ENCODE data around the gene RAP1GAP. TPM values are rescaled to one million over a fixed set of nuclear protein-coding genes. Genes with fewer than 3 reads are reported as not detected.

Gene RAP1GAP
- total RNA-seq, 1 experiment from 2014 or later, result 1.1 TPM

DNA sequence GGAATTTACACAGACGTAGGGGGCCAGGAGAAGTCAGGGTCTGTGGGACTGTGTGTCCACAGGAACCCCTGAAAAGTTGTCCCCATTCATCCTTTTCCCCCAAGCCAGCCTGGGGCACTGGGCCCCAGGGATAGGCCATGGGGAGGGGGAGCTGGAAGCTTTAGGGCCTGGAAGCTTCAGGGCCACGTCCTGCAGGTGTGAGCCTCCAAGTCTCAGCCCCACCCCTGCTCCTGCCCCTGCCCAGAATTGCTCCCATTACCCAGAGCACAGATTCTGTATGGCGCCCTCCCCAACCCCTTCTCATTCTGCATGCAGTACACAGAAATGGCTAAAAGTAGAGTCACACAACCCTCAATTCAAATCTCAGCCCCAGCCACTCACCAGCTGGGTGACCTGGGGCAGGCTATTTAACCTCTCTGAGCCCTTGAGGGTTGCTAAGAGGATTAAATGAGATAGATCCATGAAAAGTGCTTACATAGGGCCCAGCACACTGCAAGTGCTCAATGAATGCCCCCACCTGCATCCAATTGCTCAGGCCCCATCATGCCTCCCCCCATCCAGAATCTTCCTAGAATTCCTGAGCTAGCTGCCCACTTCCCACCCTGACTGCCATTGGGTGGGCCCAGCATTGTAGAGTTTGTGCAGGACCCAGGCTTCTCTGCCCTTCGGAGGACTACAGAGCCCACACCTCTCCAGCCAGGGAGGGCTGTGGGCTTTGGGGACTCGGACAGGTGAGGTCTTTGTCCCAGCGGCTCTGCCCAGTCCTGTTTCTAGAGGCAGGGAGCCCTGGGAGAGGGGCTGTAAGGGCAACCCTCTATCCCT is 6.5 kb downstream of the RAP1GAP start:
- DNase-seq (ENCODE audit: low read depth), result no peak

DNA sequence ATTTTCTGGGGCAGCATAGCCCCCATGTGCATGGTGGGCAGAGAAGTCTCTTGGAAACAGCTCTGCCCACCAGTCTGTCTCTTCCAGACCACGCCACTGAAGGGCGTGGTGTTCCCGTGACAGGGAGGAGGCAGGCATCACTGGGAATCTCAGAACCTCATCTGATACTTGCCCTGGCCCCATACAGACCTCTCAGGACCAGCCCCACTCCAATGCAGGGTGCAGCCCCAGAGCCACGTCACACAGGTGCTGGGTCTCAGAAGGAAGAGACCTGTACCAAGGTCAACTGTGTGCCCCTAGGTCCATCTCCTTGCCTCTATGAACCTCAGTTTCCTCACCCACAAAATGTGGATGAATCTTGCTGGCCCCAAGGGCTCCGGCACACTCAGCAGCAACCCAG is 7.3 kb downstream of the RAP1GAP start:
- no peak for DNase-seq (ENCODE audit: low read depth)

DNA sequence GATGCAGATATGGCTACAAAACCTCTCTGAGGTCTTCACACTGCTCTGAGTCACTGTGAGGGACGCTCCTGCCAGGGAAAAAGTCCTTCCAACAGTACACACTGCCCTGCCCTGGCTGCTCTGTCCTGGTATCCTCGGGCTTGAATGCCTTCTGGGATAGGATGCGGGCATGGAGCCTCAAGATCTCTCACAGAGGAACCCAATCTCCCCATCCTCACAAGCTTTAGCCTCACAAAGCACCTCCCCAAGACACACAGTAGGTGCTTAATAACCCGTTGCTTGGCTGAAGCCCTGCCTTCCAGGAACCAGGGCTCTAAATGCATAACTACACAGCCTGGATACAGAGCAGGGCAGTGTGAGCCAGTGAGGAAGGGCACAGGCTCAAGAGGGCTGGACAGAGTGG is 9.2 kb downstream of the RAP1GAP start:
- DNase-seq (ENCODE audit: low read depth), result no peak

DNA sequence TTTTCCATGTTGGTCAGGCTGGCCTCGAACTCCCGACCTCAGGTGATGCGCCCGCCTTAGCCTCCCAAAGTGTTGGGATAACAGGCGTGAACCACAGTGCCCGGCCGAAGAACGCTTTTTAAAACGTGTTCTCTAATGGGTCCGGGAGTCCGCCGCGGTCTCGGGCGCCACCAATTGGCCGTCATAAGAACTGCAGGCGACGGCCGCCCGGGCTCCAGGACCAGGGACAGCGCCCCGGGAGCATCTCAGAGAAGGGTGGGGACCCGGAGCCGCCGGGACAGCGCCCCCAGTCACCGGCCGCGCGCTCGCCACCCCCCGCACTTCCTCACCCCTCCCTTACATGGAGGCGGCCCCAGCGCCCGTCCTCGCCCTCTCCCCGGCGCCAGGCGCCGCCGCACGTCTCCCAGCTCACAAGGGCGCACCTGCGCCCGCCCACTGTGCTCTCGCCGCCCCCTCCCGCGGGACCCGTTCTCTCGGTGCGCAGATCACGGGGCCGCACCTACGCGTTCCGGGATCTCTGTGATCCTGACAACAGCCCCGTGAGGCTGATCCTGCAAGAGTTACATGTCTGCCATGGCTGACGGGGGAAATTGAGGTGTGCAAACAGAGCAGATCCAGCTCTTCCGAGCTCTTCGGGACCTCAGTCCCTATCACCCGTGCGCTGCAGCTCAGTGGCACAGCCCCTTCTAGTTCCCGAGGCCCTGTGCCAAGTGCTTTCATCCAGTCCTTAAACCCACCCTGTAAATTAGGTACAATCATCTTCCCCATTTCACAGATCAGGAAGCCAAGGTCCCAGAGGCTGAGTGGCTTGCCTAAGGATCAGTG is 9.8 kb downstream of the RAP1GAP start:
- peak; percentile 55 for DNase-seq (ENCODE audit: low read depth)

DNA sequence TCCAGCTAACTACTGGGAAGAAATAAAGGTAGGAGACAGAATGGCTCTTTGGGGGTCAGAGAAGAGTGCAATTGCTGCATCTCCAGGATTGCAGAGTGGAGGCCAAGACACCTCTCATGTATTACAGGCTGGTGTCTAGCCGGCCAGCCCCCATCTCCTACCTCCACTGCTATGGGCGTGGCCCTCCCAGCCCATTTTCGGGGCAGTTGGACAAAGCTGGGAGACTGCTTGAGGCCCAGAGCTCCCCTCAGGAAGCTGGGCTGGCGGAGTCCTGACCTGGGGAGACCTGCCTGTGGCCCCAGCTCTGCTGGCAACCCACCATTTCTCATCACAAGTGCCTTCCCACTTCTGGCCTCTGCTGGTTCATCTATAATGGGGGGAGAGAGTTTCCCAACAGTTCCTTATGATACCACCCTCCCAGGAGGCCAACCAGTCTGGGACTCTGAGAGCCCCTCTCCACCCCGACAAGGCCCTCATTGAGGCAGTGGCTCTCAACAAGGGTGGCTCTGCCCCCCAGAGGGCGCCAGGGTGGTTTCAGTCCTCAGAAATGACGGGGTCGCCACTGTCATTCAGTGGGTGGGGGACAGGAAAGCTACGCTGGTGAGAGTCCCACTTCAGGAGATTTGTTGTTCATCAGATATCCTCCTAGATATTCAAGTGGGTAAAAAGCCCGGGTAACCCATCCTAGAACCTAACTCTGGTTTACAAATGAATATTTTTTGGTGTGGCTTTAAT is 11.5 kb downstream of the RAP1GAP start:
- no peak for DNase-seq (ENCODE audit: low read depth)

DNA sequence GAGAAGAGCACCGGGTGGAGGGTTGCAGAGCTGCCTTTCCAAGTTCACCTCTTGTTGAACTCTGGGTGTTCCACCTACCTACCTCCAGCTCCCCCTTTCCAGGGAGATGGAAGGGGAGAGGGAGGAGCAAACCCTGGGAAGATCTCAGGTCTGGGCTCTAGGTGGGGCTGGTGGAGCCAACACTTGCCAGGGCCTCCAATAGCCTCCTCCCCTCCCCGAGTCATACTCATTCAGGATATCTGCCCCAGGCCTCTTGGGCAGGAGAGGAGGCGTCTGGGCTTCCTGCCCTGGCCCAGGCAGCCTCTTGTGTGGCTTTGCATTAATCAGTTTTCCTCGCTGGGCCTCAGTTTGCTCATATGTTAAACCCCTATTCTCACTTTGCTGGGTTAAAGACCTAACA is 13.4 kb downstream of the RAP1GAP start:
- DNase-seq (ENCODE audit: low read depth), result peak; percentile 73

DNA sequence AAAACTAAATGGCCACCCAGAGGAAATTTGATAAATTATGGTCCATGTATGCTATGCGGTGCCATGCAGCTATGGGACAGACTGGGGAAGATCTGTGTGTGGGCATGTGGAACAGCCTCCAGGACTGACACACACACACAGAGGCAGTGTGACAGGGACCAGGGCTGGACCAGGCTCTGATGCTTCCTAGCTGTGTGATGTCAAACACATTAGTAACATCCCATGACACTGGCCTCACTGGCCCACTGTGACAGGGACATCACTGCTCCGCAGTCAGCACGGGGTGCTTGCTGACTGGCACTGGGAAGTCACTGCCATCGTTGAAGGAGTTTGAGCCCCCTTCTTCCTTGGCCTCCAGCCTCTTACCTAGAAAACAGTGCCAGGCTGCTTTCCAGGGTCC is 13.9 kb downstream of the RAP1GAP start:
- no peak for DNase-seq (ENCODE audit: low read depth)

DNA sequence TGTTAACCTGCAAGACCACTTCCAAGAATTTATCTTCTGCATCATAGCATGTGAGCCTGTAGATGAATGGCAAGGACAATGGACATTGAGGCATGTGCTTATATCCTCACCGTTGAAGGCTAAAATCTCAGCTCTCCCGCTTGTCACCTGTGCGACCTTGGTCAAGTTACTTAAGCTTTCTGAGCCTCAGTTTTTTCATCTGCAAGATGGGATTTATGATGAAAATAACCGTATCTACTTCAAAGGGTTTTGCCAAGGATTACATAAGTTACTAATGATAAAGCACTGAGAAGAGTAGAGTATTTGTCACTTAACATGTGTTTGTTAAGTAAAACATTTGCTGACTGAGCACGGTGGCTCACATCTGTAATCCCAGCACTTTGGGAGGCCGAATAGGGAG is 14.9 kb downstream of the RAP1GAP start:
- no peak for DNase-seq (ENCODE audit: low read depth)

DNA sequence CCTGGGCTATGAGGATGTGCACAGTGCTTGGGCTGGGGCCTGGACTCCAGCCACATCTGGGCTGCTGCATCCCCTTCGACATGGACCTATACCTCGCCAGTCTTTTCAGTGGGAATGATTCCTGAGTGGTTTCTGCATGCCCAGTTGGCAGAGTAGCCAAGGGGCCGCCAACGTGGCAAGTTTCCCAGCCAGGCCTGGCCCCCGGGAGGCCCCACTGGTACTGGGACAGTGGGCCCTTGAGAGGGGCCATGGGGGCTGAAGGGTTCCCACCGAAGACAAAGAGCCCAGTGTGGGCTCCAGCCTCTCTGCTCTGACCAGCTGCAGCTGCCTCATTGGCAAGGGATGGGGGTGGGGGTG is 15.4 kb downstream of the RAP1GAP start:
- DNase-seq (ENCODE audit: low read depth), result no peak

DNA sequence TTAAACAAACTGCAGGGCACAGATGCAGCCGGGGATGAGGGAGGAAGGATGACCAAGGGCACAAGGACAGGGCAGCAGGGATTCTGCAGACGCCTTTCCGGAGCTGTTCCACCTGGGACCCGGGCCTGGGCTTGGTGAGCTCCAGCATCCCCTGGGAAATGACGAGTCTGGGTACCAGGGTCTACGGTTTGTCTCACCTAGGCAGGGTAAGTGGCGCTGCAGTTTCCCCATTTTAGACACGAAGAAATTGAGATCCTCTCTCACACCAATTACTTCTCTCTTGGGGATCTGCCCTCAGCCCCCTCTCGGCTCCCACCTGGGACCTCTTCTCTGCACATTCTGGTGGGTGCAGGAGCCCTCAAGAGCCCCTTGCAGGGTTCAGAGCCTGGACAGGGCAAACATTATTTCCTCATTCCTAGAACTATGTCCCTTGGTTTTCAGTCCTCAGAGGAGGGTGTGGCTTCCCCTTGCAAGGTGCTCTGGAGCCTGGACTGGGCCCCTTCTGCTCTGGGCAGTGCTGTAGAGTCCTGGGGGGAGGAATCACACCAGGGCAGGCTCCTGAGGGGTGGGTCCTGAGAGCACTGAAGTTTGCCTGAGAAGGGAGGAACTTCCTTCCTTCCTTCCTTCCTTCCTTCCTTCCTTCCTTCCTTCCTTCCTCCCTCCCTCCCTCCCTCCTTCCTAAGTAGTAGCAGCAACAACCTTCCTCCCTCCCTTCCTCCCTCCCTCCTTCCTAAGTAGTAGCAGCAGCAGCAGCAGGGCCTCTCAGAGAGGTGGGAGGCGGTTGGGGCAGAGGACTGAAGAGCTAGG is 16.0 kb downstream of the RAP1GAP start:
- DNase-seq (ENCODE audit: low read depth), result no peak

DNA sequence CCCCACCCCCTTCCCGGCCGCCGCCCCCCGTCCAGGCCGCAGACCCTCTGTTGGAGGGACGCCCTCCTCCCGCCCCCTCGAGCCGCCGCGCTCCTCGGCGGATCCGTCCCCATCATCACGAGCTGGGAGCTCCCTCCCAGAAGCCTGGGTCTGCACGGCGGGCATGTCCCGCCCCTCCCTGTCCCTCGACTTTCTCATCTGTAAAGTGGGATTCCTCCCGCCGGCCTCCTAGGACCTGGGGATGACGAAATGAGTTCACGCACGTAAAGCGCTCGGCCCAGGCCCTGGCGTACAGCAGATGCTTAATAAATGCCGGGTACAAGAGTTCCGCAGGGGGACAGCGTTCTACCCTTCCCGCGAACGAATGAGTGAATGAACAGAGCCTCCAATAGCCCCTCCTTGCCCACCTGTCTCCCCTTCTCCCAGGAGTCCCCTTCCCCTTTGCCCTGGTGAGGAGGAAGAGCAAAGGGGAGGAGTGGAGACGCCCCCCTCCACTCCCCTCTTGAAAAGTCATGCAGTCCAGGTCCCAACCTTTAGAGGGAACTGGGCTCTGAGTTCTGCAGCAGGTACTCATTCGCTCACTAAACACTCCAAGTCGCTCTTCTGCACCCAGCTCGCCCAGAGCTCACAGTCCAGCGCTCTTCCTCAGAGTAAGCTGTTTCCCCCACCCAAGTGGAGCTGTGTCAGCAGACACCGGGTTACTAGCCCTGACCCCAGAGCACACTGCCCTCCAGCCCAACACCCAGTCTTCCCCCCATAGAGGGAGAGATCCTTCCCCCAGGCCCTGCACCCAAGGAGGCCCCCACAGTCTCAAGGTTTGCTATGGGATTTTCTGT is 16.8 kb downstream of the RAP1GAP start:
- DNase-seq (ENCODE audit: low read depth), result no peak

DNA sequence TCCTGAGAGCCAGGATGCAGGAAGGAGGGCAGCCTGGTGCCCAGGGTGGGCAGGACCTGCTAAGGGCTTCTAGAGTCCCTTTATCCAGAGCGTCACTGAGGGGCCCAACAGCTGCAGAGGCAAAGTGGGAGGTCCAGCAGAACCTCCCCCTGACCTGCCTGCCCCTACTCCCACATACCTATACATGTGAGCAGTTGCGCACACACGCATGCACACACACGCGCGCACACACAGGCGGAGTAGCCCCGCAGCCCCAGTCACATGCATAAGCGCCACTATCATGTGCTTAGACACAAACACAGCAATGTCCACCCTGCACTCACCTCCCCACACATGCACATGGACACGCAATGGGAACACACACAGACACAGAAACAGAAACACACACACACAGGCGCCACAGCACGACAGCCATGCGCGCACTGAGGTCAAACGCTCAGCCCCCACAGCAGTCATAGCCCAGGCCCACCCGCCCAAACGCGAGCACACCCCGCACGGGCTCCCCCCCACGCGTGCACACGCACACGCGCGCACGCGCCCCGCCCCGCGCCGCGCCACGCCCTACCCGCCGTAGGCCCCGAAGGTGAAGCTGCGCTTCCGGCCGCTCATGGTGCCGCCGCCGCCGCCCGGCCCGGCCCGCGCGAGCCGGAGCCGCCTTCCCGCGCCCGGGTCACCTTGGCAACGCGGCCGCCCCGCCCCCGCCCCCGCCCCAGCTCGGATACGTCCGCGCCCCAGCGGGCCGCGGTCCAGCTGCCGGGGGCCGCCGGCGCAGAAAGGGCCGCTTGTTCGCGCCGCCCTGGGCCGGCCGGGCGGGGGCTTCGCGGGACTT is 17.7 kb downstream of the RAP1GAP start:
- no peak for DNase-seq (ENCODE audit: low read depth)

DNA sequence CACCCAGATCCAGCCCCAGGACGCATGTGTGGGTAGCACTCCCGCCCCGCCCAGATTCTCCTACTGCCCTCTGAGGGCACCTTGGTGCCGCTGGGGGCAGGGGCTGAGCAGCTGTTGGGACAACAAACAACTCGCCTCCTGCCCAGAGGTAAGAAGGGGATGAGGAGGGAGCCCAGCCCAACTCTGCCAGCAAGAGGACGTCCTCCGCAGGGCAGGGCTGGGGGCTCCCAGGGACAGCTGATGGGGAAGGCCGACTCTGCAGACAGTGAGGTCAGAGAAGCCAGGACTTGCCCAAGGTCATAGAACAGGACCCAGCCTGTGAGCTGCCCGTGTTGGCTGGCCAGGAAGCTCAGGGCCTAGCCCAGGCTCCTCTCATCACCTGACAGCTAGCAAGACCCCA is 18.8 kb downstream of the RAP1GAP start:
- DNase-seq (ENCODE audit: low read depth), result no peak

DNA sequence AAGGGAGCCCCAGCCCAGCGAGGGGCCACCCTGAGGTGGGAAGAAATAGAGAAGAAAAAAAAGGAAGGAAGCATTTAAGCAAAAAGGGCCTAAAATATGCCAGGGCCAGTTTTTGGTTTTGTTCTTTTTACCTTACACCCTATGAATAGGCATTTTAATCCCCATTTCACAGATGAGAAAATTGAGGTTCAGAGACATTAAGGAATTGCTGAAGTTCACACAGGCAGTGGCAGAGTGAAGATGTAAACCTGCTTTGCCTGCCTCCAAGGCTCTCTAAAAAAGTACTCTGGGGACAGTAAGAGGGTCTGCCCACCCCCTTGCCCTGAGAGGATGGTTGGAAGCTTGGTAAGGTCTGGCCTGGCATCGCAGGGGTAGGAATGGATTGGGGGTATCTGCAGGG is 19.8 kb downstream of the RAP1GAP start:
- DNase-seq (ENCODE audit: low read depth), result no peak

DNA sequence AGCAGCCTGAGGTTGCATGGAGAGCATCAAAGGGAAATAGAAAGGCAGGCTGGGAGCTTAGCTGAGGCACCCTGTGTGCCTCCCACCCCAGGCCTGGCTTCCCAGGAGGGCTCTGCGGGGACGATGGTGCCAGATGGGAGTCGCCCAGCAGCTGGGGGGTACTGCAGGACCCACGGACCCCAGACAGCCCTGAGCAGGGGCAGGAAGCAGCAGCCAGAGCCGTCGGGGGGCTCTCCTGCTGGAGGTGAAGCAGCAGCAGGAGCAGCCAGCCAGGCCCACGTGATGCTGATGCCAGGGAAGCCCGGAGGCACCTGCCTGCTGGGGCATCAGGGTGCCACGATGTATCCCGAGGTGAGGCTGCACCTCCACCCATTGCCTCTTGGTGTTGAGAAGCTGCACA is 20.4 kb downstream of the RAP1GAP start:
- no peak for DNase-seq (ENCODE audit: low read depth)

DNA sequence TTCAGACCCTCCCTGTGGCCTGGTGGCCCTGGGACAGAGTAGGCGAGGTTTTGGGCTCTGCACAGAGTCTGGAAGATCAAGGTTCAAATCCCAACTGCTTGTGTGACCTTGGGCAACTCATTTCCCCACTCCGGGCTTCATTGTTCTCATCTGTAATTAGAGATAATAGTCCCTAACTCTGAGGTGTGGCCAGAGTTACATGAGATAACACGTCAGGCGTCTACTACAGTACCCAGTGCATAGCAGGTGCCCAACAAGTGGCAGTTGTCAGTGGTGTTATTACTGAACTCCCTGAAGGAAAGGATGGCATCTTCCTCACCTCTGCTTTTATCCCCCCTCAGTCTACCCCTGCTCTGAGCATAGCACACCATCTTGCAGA is 20.8 kb downstream of the RAP1GAP start:
- DNase-seq (ENCODE audit: low read depth), result no peak

DNA sequence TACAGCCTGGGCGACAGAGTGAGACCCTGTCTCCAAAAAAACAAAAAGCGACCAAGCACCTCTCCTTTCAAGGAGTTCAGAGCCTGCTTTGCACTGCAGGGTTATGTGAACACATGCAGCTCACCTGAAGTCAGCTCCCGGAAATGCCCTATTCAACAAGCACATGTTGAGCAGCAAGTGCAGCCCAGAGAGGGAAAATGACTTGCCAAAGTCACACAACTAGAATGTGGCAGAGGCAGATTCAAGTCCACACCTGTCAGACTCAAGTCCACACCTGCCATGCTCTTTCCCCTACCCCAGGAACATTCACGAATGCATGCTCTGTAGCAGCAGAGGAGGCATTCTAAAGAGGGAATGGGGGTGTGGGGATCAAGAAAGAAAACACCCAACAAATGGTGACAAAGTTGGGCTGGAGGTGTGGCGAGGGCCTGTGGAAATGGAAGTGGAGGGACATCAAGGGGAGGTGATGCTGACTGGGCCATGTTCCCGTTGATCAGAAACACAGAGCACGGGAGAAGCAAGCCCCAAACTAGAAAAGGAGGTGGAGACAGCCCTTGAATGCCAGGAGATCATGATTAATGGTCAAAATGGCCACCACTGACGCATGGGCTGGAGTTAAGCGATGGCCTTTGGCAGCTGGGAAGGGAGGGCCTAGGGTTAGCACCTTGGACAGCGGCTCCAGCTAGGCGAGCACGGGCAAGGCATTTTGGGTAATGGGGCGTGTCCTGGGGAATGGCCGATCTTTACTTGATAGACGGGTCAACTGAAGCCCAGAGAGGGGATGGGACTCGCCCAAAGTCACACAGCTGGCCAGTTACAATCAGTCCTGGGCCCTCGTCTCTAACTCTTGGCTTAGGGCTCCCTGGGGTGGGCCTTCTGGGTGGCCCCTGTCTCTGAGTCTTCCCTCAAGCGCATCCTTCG is 21.5 kb downstream of the RAP1GAP start:
- peak; percentile 61 for DNase-seq (ENCODE audit: low read depth)

DNA sequence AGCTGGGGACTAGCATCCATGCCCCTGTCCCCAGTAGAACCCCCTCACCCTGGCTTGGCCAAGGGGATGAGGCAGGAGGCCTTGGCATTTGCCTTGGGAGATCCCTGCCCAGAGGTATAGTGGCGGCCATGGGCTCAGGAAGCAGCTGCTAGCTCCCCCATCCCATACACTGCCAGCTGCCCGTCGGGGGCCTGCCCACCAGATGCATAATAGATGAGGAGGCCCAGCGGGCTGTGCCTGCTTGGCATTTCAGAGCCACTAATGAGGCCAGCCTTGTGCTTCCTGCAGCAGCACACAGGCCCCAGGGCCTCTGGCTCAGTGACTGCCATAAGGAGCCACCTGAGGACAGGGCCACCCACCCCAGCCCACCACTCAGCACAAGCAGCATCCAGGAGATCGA is 23.6 kb downstream of the RAP1GAP start:
- DNase-seq (ENCODE audit: low read depth), result no peak

DNA sequence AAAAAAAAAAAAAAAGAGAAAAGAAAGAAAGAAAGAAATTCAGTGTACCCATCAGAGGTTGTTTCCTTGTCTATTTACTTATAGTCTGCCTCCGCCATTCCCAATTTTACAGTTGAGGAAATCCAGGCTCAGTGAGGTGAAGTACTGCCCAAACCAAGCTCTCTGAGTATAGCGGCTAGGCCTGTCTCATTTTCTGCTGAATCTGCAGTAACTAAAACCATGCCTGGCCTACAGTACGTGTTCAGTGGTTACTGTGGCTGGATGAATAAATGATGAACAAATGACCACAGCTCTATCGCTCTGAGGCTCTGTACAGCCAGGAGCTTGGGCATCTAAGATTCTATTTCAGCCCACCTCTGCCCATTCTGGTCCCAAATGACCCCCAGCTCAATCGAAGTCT is 24.3 kb downstream of the RAP1GAP start:
- DNase-seq (ENCODE audit: low read depth), result peak; percentile 24
